Amygdala (tissue), 56 donors: ENCODE measurements around the gene NSMCE1.

ENCODE experiments used
- DNase-seq, 56 donors: peaks; one replicate each; lab custom pipeline; 2025; lab: John Stamatoyannopoulos, UW

NSMCE1 gene

DNA sequence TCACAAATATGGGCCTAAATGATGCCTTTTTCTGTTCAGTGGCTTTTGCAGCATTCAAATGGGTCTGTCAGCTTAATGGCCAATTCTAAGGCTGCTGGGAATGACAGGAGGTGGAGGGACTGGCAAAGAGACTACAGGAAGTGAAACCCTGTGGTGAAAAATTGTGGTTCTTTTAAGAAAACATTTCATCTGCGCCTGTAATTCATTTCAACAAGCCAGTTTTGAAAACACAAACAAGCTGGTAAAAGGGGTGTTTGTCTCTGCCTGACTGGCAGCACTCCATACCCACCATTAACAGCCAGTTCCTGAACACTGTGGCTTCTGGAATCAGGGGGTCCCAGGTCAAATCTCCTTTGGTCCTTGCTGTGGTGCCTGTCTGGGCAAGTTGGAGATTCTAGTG lies 68.8 kb downstream of the NSMCE1 start:
- DNase-seq: no peak

DNA sequence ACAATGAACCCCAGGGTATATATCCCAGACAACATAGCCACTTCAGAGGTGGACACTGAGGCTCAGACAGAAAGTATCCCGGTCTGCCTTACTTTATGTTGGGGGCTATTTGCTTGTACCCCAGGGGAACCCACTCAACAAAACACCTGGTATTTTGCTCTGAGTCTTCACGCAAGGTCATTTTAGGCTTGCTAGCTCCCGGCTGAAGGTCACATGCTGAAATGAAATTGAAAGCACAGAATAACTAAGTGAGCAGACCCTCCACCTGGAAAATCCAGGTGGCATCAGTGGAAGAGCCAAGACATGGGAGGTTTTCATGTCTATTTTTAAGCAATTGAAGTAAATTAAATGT lies 69.4 kb downstream of the NSMCE1 start:
- DNase-seq: no peak

DNA sequence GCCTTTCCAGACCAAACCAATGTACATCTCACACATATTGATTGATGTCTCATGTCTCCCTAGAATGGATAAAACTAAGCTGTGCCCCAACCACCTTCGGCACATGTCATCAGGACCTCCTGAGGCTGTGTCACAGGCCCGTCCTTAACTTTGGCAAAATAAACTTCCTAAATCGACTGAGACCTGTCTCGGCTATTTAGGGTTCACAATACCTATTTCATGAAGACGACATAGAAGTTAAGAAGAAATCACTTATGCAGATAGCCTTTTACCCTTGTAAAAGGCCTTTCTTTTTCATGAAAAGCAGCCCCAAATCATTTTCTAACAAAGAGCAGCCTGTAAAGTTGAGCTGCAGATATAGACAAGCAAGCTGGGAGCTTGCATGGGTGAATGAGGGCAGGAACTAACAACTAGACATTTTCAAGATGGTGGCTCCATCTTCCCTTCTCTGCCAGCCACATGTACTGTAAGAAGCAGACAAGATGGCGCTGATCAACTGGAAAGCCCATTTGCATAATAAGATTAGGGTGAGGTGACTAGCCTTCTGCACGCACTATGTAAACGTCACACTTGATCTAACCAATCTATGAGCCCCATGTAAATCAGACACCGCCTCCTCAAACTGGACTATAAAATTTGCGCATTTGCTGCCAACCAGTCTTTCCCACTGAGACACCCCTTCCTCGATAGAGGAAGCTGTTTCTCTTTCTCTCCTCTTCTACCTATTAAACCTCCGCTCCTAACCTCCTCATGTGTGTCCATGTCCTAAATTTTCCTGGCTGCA lies 69.9 kb downstream of the NSMCE1 start:
- no peak for DNase-seq

DNA sequence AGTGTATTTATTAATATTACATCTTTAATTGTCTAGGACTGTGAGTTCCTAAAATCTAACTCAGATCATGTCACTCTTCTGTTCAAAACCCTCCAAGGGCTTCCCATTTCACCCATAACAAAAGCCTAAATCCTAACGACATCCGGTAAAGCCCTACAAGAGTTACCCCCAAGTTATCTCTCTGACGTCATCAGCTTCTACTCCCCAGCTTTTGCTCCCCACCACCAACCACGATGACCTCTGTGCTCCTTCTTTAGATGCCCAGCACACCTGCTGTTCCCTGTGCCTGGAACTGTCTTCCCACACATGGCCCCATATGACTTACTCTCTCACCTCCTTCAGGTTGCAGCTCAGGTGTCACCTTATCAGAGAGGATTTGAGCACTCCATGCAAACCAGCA lies 71.6 kb downstream of the NSMCE1 start:
- no peak for DNase-seq

DNA sequence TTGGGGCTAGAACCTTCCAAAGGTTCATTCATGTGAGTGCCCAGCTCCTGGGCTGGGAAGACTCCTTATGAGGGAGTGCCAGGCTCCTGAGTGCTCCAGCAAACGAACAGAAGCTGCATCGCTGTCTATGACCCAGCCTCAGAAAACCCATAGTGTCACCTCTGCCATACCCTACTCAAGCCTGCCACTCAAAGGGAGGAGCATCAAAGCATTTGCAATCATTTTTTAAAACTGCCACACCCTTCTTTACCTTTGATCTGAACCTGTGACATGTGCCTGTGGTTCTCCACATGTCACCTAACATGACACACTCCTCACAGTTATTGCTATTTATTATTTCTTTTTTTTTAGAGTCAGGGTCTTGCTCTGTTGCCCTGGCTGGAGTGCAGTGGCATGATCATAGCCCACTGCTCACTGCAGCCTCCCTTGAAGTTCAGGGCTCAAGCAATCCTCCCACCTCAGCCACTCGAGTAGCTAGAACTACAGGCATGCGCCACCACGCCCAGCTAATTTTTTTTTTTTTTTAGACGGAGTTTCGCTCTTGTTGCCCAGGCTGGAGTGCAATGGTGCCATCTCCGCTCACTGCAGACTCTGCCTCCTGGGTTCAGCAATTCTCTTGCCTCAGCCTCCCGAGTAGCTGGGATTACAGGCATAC lies 72.5 kb downstream of the NSMCE1 start:
- no peak for DNase-seq

DNA sequence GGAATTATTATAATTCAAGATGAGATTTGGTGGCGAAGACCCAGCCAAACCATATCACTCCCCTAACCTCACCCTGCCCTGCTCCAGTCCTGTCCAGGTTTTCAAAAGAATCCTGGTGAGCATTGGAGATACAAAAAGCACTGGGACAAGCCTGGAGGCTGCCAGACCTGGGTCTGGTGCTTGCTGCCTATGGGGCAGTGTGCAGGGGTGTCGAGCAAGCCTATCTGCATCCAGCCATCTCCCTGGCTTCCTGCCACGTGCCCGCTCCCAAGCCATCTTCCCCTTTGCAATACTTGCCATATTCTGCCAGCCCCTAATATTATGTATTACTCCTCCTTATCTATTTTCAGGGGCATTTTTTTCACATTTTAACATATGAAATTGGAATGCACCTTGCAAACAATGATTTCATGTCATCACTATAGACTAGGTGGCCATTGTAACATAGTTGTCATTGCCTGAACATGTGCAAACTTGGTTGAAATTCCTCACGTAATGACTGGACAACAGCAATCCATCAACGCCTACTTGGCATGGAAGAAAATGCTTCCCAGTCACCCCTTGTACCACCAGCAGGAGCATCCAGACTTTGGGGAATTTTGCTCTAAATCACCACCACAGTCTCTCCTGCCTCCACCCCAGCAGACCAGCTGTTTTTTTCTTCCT lies 73.4 kb downstream of the NSMCE1 start:
- DNase-seq: no peak

DNA sequence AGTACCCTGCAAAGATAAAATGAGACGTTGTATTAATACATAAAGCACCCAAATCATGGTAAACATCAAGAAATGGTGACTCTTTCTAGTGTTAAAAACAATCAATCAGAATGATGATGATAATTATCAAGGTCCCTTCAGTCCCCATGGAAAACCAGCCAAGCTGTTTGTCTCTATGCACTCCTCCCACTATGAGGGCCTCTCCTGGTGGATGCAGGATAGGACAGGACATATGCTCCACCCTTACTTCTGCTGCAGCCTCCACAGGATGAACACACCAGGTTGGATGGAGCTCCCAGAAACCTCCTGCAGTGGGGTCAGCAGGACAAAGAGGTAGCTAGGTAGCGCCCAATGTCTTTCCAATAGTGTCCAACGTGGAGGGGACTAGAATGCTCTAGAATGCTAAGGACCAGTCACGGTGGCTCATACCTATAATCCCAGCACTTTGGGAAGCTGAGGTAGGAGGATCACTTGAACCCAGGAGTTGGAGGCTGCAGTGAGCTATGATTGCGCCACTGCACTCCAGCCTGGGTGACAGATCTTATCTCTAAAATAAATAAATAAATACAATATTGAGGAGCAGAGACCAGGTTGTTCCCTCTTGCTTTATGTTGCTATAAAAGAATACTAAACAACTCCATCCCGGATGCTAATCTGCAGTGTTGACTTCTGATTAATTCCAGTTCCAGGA lies 75.1 kb downstream of the NSMCE1 start:
- no peak for DNase-seq

DNA sequence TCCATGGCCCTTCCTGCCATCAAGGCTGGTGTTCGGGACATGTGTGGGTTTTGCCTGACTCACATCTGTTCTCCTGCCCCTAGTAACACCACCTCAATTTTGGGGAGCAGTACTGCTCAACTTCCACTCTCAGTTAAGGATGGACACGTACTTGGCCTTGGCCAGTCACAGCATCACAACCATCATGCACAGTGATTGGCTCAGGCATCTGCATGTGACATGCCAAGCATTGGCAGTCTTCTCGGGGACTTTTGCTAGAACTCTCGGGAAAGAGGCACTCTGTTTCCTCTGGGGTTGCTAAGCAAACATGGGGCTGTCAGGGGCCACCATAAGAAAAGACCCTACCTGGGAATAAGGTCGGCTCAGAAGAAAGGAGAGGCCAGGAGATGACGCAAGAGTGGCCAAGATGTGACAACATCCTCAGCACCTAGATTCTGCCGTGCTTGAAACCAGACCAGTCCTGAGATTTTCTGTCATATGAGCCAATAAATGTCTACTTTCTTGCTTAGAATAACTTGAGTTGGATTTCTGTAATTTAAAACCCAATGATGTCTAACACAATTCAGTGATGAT lies 77.1 kb downstream of the NSMCE1 start:
- DNase-seq: no peak

DNA sequence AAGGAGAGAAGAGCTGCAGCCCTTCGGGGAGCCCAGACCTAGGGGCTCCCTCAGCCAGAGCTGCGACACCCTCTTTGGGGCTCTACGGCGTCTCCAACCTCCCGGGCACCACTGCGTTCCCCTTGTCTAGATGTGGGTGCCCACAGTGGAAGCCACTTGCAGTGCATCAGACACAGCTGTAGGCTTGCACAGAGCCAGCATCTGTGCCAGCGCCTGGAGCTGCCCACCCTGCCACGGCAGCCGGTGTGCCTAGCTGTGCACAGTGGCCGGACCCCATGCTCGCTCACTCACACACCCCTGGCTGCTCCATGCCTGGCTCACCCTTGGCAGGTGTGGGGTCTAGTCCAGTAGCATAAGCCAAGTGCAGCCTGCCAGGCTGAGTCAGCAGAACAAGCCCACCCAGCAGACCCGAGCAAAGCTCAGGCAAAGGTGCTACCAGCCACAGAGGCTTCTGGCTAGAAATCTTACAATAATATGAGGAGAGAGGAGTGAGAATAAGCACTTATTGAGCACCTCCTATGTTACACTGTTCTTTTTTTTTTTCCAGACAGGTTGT lies 78.2 kb downstream of the NSMCE1 start:
- no peak for DNase-seq

DNA sequence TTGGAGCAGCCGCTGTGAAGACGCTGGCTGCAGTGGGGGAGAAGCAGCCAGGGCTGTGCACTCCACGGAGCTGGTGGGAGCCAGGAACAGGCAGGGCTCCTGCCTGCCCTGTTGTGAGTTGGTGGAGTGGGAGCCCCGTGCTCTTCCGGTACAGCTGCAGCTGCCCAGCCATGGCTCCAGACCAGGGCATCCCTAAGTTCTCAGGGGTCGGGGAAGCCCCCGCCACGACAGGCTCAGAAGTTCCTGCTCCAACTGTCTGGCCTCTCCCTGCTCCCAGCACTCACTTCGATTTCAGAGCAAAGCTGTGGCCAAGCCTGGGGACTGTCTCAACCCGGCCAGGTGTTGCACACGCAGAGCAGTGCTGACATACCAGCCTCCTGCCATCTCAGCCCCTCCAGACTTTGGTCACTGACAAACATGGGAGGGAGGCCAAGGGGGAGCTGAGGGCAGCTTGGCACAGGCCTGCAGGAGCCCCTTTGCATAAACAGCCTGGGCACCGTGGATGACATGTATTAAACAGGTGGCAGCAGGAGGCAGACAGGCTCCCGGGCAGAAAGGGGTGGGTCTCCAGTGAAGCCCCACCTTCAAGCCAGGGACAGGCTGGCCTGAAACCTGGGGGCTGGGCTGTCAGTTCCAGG lies 79.1 kb downstream of the NSMCE1 start:
- no peak for DNase-seq

DNA sequence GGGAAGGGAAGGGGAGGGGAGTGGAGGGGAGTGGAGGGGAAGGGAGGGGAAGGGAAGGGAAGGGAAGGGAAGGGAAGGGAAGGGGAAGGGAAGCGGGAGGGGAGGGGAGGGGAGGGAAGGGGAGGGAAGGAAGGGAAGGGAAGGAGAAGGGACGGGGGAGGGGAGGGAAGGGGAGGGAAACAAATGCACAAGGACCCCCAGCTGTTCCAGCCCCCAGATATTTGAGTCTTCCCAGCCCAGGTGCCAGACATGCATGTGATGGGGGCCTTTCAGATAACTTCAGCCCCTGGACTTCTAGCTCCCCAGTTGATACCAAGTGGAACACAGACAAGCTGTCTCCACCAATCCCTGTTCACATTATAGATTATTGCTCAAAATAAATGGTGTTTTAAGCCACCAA lies 79.9 kb downstream of the NSMCE1 start:
- DNase-seq: no peak

DNA sequence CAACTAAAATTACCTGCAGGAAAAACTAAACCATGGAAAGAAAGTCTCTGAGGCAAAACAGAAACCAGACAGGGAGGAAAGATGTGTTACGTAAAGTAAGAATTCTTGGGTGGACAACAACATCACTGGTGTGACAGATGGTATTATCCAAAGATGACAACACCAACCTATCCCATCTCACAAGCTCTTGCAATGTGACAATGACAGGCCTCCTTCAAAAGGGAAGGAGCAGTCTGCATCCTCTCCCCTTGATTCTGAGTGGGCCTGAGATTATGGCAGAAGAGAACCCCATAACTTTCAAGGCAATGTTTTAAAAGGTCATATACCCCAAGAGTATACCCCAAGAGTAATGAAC lies 82.8 kb downstream of the NSMCE1 start:
- no peak for DNase-seq

DNA sequence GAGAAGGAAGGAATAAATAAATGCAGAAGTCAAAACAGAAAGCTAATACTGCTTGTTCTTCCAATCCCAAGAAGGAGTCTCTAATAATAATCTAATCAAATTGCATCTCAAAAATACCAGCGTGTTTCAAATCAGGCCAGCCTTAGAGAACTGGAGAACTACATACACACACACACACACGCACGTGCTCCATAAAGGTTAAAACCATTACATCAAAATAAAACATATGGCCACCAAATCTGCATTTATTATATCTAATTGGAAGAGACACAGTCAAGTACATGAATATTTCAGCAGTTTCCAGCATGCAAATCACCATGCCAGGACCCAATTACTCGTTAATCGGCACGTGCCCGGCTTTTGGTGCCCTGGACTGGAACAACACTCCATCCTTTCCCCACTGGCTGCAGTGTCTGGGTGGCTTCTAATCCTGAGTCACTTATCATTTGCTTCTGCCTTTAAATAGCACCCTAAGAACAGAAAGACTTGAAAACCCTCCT lies 85.6 kb downstream of the NSMCE1 start:
- no peak for DNase-seq

DNA sequence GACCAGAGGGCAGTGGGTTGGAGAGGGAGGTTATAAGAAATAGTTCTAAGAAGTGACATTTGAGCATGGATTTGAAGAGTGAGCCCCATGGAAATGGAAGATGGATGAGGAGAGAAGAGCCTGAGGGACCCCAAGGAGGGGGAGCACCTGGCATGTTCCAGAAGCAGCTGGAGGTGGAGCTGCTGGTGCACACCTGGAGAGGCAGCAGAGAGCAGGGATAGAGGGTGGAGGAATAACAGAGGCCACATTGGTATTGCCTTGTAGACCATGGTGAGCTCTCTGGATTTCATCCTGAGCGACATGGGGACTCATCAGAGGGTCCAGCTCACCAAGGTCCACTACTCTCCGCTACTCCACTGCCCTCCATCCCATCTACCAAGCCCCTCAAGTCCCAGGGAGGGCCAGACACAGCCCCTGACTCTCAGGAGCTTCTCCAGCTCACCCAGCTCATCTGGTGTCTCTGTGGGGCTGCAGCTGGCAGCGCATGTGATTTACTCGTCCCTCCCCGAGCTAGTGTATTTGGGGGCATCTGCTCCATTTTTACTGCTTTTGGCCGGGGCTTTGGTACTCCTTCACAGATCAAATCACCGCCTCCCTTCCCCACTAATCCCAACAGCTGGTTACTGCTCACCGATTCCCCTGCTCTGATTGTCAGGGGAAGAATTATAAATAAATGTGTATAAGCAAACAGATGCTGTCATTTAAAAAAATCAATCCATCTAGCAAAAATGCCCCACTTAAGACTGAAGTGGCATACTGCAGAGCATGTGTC lies 87.4 kb downstream of the NSMCE1 start:
- DNase-seq: no peak

DNA sequence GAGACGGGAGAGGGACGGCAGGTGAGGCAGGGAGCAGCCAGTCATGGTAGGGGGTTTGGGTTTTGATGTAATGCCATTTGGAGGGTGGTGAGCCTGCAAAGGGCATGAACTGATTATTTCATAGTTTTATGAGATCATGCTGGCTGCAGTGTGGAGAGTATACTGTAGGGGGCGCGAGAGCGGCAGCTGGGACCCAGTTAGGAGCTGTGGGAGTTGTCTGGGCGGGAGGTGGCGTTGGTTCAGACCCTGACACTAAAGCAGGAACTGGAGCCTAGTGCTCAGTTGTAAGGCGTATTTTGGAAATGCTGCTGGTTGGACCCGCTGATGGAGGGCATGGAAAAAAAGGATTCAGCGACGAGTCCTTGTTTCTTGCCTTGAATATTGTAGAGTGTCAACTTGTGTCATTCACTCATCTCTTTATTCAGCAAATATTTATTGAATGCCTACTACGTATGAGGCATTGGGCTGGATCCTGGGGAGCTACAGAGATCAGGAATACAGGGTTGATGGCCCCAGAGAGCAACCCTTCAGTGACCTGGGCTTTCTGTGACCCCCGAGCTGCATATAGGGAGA lies 89.0 kb downstream of the NSMCE1 start:
- peak in 39 of 56 donors; percentile 1 to 76 (median 26) for DNase-seq

DNA sequence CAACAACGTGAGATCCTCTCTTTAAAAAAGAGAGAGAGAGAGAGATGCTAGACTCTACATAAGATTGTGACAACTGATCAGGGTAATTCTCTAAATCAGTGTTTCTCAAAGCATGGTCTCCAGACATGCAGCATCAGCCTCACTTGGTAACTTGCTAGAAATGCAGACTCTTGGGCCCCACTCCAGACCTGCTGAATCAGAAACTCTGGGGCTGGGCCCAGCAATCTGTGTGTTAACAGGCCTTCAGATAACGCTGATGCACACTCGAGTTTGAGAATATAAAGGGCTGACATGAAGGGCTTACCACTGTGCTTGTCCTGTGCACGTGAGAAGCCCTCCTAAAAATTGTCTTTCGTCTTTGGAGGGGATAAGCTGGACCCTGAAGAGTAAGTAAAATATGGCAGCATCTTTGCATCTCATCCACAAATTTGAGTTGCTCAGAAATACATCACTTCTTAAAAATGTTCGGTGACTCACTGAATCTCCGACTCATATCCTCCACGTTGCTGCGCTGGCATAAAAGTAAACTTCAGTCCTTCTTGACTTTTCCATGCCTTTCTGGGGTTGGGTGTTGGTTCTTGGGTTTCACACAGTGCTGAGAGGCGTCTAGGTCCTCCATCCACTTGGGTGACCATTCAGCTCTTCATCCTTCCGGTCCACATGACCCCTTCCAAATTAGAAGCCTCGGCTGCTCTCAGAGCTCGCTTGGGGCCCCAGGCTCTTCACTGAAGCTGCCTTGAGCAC lies 91.4 kb downstream of the NSMCE1 start:
- no peak for DNase-seq

DNA sequence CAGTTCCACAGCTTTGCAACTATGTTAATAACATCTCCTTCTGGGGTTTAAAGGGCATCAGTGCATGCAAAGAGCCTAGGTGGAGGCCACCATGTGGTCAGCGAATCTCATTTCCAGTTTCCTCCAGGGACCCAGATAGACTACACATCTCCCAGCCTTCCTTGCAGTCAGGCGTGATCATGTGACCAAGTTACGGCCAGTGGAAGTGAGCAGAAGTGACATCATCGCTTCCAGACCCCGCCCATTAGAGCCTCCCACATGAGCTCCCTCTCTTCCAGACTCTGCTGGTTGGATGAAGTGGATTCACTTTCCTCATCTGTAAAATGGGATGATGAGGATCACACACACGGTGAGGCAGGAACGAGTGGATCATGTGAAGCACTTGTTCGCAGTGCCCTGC lies 92.7 kb downstream of the NSMCE1 start:
- no peak for DNase-seq
